GM19240 (cell line): ENCODE measurements around the gene CYP4Z1.
"Not testable (repeated sequence)": the region's sequence is repeated elsewhere in the genome, so short reads cannot be mapped to it uniquely, and the experiment has no call there.

Experiments
- DNase-seq: peaks from one replicate; pipeline ENCODE4 v3.0.0; 2011; ENCODE audit warnings: low spot score; ENCODE audit not compliant: insufficient read length

CYP4Z1 gene

GRCh38 chr1:47128221-47128620 is 61.2 kb downstream of the CYP4Z1 start:
- no peak for DNase-seq

- not testable (repeated sequence) for DNase-seq
Measured at GRCh38 chr1:47128854-47129253, 61.8 kb downstream of the CYP4Z1 start.

- DNase-seq: not testable (repeated sequence)
Measured at GRCh38 chr1:47129489-47130230, 62.6 kb downstream of the CYP4Z1 start.

GRCh38 chr1:47132665-47133064 is 65.6 kb downstream of the CYP4Z1 start:
- not testable (repeated sequence) for DNase-seq

GRCh38 chr1:47137198-47137597 is 70.2 kb downstream of the CYP4Z1 start, which contains the start of gene CYP4A22:
CYP4A22 (plus strand) TSS chr1:47137441; CDS start chr1:47137486, 45 bp downstream.
- DNase-seq: no peak

- DNase-seq: no peak
Measured at GRCh38 chr1:47137925-47138615, 71.0 kb downstream of the CYP4Z1 start.

GRCh38 chr1:47140358-47140757 is 73.3 kb downstream of the CYP4Z1 start:
- not testable (repeated sequence) for DNase-seq

- not testable (repeated sequence) for DNase-seq
Measured at GRCh38 chr1:47143654-47144053, 76.6 kb downstream of the CYP4Z1 start.

- not testable (repeated sequence) for DNase-seq
Measured at GRCh38 chr1:47146495-47146894, 79.5 kb downstream of the CYP4Z1 start.

- DNase-seq: no peak
Measured at GRCh38 chr1:47147047-47147785, 80.2 kb downstream of the CYP4Z1 start.

- not testable (repeated sequence) for DNase-seq
Measured at GRCh38 chr1:47149162-47149561, 82.1 kb downstream of the CYP4Z1 start.

GRCh38 chr1:47156457-47156856 is 89.4 kb downstream of the CYP4Z1 start:
- not testable (repeated sequence) for DNase-seq

- DNase-seq: not testable (repeated sequence)
Measured at GRCh38 chr1:47157957-47158356, 90.9 kb downstream of the CYP4Z1 start.

- DNase-seq: no peak
Measured at GRCh38 chr1:47160716-47161115, 93.7 kb downstream of the CYP4Z1 start.

GRCh38 chr1:47161298-47162040 is 94.4 kb downstream of the CYP4Z1 start:
- DNase-seq: no peak

- no peak for DNase-seq
Measured at GRCh38 chr1:47164552-47164951, 97.5 kb downstream of the CYP4Z1 start.
